Stimulated activated CD8-positive, alpha-beta memory T cell treated with anti-CD3 and anti-CD28 coated beads, Interleukin-7, amount 100 ng/mL, for 4 hours (primary cell): ENCODE results near the gene RAB37.

ENCODE experiments used
- DNase-seq, 2 donors: peaks; one replicate each; pipeline ENCODE4 v3.0.0-alpha.2; 2020; ENCODE audit warnings: low read depth in 2 of 2

RAB37 gene

DNA sequence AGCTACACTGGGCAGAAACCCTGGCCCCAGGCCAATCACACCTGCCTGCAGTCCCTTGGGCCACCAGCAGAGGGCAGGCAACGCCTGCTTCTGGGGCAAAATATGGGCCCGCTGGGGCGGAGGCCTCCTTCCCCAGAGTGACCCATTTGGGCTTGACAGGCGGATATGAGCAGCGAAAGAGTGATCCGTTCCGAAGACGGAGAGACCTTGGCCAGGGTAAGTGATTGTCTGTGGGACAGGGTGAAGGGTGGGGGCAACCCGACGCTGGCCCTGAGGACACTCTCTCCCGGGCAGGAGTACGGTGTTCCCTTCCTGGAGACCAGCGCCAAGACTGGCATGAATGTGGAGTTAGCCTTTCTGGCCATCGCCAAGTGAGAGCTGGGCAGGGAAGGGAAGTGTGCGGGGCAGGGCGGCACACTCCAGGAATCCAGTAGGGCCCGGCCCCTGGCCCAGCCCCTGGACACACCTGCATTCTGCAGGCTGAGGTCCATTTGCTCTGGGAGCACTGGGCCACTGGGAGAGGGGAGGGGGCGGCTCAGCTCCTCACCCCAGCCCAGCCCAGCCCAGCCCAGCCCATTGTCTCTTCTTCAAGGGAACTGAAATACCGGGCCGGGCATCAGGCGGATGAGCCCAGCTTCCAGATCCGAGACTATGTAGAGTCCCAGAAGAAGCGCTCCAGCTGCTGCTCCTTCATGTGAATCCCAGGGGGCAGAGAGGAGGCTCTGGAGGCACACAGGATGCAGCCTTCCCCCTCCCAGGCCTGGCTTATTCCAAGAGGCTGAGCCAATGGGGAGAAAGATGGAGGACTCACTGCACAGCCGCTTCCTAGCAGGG, 7.9 kb downstream of the RAB37 start:
- DNase-seq: peak; percentile 67

DNA sequence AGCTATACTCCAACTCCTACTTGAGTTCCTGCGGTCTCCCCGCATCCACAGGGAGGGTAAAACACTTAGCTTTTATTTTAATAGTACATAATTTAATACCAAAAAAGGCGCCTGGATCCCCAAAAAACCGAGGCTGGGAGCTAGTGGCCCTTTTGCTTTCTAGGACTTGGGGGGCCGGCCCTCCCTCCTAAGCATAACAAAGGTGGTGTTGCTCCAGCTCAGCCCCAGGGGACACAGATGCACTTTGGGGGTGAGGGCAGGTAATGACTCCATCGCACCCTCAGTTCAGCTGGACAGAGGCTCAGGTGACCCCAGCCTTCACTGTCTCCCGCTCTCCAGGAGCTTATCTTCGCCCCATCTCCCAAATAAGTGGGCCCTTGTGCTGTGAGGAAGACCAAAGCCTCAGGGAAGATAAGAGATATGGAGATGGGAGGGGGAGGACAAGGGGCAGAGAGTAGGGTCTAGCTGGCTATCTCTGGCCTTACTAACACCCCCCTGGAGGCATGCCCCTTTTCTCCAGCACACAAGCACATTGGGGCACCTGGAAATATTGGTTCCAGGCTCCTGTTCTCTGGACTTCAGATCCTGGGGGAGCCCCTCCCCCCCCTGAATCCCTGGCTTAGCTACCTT, 8.6 kb downstream of the RAB37 start:
- no peak for DNase-seq

- DNase-seq: no peak
Observed at GRCh38 chr17:74746376-74746775, 9.3 kb downstream of the RAB37 start.

GRCh38 chr17:74746922-74747321, 9.9 kb downstream of the RAB37 start:
- no peak for DNase-seq

- no peak for DNase-seq
Observed at GRCh38 chr17:74748279-74748528, 11.1 kb downstream of the RAB37 start.

DNA sequence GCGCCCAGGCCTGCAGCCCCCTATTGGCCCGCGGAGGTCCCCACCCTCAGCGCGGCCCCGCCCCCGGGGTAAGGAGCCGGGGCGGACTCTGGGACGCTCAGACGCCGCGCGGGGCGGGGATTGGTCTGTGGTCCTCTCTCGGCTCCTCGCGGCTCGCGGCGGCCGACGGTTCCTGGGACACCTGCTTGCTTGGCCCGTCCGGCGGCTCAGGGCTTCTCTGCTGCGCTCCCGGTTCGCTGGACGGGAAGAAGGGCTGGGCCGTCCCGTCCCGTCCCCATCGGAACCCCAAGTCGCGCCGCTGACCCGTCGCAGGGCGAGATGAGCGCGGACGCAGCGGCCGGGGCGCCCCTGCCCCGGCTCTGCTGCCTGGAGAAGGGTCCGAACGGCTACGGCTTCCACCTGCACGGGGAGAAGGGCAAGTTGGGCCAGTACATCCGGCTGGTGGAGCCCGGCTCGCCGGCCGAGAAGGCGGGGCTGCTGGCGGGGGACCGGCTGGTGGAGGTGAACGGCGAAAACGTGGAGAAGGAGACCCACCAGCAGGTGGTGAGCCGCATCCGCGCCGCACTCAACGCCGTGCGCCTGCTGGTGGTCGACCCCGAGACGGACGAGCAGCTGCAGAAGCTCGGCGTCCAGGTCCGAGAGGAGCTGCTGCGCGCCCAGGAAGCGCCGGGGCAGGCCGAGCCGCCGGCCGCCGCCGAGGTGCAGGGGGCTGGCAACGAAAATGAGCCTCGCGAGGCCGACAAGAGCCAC, 11.6 kb downstream of the RAB37 start, which contains the start of gene NHERF1:
Gene NHERF1, plus strand, starts transcription at position 100 of the 750 bp plus-strand sequence. Its CDS starts 219 bp downstream, at position 319.
- DNase-seq: peak; percentile 77 to 94

DNA sequence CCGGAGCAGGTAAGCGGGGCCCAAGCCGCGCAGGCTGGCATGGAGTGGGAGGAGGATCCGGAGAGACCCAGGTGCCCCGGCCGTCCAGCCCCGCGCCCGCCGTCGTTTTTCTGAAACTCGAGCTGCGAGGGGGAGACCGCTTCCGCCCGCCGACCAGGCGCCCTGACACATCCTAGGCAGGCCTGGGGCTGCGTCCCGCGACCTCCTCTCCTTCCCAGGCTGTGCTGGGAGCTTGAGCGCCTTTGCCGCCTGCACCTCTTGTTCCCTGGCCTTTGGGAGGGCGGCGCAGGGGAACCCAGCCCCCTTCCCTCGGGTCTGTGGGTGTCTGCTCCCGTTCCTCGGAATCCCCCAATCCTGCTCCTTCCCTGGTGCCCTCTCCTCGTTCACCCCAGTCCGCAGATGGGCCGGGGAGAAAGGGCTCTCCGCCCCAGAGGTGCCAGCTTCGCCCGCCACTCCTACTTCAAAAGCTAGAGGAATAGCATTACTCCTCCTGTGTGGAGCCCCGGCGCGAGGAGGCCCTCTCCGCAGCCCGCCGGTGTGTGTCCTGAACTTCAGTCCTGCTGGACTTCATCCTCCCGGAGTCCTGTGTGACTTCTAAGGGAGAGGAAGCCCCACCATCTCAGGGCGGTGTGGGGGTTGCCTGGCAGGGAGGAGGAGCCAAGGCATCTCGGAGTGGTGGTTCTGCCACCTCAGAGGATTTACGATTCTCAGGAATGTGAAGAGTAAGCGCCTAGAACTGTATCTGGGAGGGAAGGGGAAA, 12.4 kb downstream of the RAB37 start:
- peak in 1 of 2 donors; percentile 33 for DNase-seq

GRCh38 chr17:74750039-74750326, 12.9 kb downstream of the RAB37 start:
- no peak for DNase-seq

DNA sequence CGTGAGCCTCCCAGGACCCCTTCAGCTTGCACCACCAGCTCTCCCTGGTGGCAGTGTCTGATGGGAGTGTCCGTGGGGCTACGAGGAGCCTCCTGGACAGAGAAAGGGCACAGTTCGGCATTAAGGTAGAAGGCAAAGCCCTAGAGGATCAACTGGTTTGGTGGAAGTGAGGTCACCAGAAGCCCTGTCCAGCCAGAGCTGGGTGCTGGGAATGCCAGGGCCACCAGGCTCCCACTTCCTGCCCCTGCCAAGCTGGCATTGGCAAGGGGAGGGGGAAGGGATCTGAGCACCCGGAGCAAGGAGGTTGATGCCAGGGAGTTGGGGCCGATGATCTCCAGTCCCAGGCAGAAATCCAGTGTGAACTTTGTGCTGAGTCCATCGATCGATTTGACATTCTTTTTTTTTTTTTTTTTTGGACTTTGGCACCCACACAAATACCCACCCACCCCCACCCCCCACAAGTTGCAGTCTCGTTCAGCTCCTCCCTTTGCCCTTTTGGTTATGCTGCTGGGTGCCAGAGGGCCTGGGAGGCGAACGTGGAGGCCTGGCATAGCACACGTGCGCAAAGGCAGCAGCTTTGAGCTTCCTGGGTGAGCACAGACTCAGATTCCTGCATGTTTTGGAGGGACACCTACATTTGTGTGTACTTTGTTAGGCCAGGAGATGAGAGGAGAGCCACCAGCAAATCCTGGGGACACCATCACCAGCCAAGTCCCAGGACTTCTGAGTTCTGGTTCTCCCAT, 13.4 kb downstream of the RAB37 start:
- DNase-seq: no peak

GRCh38 chr17:74752415-74752814, 15.4 kb downstream of the RAB37 start:
- DNase-seq: no peak

- DNase-seq: no peak
Observed at GRCh38 chr17:74752822-74753401, 15.9 kb downstream of the RAB37 start.

DNA sequence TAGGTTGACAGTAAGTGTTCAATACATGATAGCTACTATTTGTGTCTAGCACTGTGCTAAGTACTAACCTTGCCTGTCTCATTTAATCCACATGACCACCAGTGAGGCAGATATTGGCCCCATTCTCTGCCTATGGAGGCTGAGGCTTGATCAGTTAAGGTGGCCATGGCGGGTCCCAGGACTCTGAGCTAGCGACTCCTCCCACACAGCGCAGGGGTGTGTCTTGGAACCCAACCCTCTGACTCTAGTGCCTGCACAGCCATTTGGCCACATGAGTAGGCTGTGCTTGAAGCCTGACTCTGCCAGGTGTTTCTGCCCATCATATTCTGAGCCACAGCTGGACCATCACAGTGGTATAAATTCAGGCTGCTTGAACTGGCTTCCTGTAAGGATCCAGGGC, 17.8 kb downstream of the RAB37 start:
- DNase-seq: no peak

DNA sequence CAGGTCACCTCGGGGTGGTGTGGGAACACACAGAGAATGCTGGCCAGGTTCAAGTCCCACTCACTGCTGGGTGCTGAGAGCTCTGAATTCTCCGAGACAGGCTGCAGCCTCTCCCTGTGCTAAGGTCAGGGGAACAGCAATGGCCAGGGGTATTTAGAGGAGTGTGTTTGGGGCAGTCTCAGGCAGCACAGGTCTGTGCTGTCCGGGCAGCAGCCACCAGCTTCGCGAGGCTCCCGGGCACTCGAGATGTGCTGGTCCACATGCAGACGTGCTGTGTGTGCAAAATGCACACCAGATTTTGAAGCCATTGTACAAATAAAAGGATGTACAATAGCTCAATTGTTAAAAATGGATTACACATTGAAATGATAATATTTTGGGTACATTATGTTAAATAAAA, 18.5 kb downstream of the RAB37 start:
- DNase-seq: no peak

DNA sequence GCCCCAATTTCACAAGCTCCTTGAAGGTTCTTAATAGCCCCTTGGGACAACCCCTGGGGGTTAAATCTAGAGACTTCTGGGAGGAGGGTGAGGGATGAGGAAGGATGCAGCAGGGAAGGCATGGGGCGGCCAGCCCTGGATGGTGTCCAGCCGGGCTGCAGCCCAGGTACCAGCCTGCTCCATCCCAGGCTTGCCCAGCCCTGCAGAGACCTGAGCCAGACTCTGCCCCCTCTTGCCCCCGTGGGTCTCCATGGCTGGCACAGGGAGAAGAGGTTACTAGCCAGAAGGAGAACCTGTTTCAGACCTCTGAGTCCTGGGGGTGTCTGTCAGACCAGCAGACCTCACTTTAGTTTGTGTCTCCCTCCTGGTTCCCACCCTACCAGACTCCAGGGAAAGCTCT, 19.8 kb downstream of the RAB37 start:
- no peak for DNase-seq

- no peak for DNase-seq
Observed at GRCh38 chr17:74757502-74757901, 20.4 kb downstream of the RAB37 start.

DNA sequence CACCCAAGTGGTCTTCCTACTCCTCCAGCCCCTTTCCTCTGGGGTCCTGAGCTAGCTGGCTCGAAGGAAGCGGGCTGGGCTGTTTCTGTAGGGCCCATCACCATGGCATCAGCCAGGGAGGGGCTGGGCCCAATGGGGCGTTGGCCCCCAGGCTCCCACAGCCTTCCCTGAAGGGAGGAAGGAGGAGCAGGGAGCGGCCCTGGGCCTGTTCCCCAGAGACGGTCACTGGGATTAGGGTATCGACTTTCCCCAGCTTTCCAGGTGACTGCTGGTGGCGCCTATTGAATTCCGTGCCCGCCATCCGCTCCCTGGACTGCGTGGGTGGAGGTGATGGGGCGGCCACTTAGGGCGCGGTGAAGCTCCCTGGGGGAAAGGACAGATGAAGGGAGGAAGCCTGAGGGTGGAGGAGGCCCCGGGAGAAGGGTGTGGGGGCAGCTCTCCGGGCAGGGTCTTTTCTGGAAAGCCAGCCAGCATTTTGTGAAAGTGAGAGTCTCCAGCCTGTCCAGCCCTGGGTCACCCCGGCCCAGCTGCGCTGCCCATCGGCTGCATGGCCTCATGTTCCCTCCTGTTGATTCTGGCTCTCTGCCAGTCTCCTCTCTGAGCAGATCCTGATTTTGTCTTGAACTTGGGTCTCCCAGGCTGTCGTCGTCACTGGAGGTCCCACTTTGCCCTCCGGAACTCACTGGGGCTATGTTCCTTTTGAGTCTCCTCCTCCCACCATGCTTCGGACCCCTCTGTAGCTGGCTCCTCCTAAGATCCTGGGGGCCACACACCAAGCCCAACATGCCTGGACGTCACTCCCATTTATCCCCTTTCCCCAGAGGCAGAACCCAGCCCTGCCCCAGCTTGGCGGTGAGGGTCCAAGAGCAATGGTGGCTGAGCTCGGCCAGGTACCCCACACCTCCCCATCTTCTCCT, 21.1 kb downstream of the RAB37 start:
- DNase-seq: no peak

DNA sequence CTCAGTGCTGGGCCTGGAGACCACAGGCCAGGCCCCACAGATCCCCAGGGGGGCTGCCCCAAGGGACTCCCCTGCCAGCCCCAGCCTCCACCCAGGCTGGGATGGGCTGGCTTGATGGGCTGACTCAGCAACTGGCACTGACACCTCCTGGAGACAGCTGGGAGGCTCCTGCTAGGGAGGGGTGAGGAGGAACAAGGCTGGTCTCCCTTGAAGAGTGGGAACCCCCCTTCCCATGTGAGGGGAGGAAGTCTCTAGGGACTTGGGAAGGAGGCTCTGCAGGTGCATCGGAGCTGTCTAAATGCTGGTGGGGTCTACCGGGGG, 21.8 kb downstream of the RAB37 start:
- DNase-seq: no peak

DNA sequence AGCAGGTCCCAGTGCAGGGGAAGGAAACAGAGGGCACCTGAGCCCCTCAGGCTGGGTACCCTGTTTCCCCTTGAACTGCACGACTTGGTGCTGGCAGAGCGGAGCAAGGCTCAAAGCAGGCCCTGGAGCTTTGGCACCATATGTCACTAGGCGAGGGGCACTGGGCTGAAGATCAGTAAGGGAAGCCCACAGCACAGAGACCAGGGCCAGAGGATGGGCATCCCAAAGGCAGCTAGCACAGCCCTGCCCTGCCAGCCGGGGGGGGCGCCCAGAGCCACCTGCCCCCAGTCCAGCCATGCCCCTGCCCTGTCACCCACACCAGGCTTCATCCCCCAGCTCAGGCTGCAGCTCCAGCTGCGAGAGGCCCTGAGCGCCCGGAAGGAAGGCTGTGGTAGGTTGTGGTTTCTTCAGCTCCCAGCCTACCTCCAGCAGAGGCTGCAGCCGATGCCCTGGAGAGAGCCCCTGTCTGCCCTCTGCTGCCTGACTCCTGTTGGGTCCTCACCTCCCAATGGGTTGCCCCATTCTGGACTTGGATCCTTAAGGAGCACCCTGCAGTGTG, 22.3 kb downstream of the RAB37 start:
- peak in 1 of 2 donors; percentile 42 for DNase-seq

GRCh38 chr17:74759941-74760340, 22.9 kb downstream of the RAB37 start:
- no peak for DNase-seq
